GM19023 (cell line): ENCODE results near the gene HFM1.

ENCODE experiments used
- ATAC-seq: cut with Tn5 transposase; IDR thresholded peaks from one replicate; pipeline ENCODE4 v1.9.1; 2021; ENCODE audit warnings: mild to moderate bottlenecking, moderate library complexity; ENCODE audit not compliant: unreplicated experiment

Gene HFM1

DNA sequence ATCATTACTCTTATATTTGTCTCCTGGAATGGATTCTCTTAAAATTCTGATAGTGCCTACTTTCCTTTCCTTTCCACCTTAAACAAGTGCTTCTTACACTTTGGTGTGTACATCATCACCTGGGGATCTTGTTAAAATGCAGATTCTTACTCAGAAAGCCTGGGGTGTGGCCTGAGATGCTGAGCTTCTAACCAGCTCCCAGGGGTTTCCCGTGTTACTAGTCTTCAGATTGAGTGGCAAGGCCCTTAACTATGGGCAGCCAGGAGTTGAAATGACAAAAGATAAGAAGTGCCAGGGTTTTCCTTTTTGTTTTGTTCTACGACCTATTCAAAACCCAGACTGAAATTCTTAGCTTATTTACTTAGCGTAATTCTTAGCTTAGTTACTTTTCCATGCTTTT lies 159.2 kb downstream of the HFM1 start:
- ATAC-seq = no peak

DNA sequence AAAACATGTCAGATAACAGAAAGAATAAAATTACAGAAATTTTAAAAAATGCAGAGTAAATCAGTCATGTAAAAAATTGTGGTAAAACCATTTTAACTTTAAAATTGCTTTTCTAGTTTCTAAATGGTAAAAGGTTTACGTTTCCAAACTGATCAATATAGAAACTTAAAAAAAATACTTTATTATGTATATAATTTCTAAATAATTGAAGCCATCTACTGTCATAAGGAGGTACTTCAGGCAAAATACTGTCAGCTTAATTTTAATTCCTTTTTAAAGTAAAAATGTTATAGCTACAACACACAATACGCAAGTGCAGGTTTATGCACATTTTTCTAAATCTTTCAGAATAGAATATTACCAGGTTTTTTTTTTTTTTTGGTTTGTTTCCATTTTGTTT lies 159.9 kb downstream of the HFM1 start:
- ATAC-seq = no peak

DNA sequence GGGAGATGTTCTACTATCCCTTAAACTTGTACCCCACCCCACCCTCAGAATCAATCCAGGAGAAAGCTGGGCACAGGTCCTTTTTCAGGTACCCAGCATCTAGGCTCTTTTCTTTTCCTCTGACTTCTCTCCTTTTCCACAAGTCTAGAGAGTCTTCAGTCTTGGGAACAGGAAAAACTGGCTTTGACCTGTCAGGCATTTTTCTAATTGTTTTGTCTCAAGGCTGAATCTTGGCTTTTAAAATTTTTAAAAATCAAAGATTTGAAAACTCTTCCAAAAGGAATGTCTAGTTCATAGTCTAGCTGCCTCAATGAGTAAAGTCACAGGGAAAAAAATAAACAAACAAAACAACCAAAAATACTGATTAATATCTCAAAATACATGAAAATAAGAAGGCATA lies 161.5 kb downstream of the HFM1 start:
- no peak for ATAC-seq

DNA sequence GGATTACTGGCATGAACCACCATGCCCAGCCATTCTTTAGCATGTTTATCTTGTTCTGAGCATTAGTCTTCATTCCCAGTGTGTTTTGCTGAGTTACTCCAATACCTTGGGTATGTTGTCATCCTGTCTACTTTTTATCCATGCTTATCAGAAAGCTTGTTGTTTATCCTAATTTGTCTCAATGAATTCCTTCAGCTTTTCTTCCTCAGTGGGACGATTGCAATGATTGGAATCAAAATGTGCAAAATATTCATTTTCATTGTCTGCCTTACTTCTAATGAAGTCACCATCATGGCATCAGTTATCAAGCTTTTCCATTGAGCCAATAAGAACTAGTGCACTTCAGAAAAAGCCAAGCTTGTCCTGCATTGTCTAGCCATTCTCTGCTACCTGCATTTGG lies 170.5 kb downstream of the HFM1 start:
- ATAC-seq = no peak

DNA sequence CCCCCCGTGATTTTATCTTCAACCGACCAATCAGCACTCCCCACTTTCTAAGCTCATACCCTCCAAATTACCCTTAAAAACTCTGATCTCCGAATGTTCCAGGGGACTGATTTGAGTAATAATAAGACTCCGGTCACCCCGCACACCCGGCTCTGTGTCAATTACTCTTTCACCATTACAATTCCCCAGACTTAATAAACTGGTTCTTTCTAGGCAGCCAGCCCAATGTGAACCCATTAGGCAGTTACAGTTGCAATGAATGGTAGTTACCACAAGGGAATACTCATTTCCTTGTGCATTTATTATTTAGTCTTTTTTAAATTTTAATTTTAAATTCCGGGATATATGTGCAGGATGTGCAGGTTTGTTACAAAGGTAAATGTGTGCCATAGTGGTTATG lies 177.9 kb downstream of the HFM1 start:
- ATAC-seq = no peak

DNA sequence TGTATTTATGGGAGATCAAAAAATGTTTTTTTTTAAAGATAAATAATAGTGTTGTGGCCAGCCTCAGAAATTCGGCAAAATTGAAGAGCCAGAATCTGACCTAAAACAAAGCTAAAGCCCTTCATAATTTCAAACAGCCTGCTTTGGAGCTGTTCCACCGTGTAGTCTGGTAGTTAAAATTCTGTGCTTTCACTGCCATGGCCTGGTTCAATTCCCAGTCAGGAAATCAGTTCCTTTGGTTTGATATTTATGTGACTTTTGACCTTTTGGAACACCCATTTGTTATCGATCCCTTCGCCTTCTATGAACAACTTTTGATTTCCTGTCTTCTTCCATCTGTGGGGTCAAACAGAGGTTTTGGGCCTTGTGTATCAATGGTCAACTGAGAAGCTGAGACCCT lies 179.8 kb downstream of the HFM1 start:
- ATAC-seq = no peak

DNA sequence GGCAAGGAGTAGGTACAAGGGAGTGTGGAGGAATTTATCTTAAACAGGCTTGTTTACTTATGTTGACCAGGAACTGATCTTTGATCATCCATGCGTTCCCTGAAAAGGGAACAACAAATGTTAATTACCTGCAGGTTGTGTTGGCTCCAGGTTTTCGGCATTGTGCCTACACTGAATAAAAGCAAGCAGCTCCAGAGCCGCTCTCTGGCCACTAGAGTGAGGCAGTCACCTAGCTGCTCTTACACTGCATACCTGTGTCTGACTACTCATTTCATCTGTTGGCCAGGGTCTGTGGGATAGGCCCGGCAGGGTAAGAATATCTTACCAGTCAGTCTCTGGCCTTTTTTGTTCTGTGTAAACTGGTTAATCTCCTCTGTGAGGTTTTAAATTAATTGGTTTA lies 183.6 kb downstream of the HFM1 start:
- no peak for ATAC-seq

DNA sequence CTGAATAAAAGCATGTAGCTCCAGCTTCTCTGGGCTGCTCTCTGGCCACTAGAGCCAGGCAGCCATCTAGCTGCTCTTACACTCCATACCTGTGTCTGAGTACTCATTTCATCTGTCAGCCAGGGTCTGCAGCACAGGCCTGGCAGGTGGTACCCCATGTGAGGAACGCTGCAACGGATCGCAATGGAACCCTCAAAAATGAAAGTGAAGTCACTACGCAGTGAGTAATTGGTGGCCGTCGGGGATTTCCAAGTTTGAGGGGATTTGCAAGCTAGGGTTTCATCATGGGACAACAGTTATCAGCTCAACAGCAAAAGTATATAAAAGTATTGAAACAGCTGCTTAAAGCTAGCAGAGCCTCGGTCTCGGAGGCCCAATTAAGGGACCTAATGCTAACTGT lies 186.7 kb downstream of the HFM1 start:
- no peak for ATAC-seq
